Adrenal gland (tissue), 12 donors: ENCODE measurements around the gene TAPBPL. TPM values are rescaled to one million over a fixed set of nuclear protein-coding genes. Genes with fewer than 3 reads are reported as not detected.

Experiments used
- DNase-seq, 7 donors: peaks; one replicate each; pipeline ENCODE4 v3.0.0-alpha.2; 2019 to 2020
- H3K27ac ChIP-seq, 5 donors: fragments of 200-600 bp; sonication (generic) in 4 of 5; 1 replicate in 3 of 5; 2 replicates in 2 of 5; pipeline versions ENCODE4 v1.5.1 to v1.8.0; 2016 to 2020; ENCODE audit warnings: mild to moderate bottlenecking in 1 of 5
- H3K27me3 ChIP-seq: fragments of 200-600 bp; 2 replicates; pipeline ENCODE4 v1.8.0; 2021
- H3K36me3 ChIP-seq, 2 donors: fragments of 200-600 bp; replicated peaks in 1 of 2; 1 replicate in 1 of 2; 2 replicates in 1 of 2; pipeline versions ENCODE4 v1.5.1 to v1.8.0; 2018 to 2022
- H3K4me1 ChIP-seq, 2 donors: fragments of 200-600 bp; replicated peaks in 1 of 2; 1 replicate in 1 of 2; 2 replicates in 1 of 2; pipeline versions ENCODE4 v1.5.1 to v1.8.0; 2018 to 2021
- H3K4me3 ChIP-seq, 4 donors: fragments of 200-600 bp; sonication (generic) in 3 of 4; one replicate each; pipeline ENCODE4 v1.5.1; 2016 to 2018
- H3K9me3 ChIP-seq, 3 donors: fragments of 200-600 bp; sonication (generic) in 1 of 3; replicated peaks in 1 of 3; 1 replicate in 2 of 3; 2 replicates in 1 of 3; pipeline versions ENCODE4 v1.5.1 to v1.8.0; 2016 to 2021
- POLR2A ChIP-seq, 2 donors: fragments of 450-650 bp; IDR thresholded peaks; one replicate each; pipeline ENCODE4 v1.6.1; 2017; ENCODE audit warnings: antibody characterized with exemption in 2 of 2, mild to moderate bottlenecking in 2 of 2, moderate library complexity in 1 of 2
- WGBS, 4 donors: extraction: QIAGEN DNeasy Blood & Tissue Kit in 2 of 4; methylation state at CpG; one replicate each; pipeline versions ENCODE4 v1.1.5 to v1.1.7; 2013 to 2017; 5-methylcytosine and 5-hydroxymethylcytosine counted together
- intact Hi-C, 2 donors: fragments of 100-400 bp; cut with DNase I; formaldehyde crosslinking; loops; one replicate each; pipeline versions ENCODE4 v1.14.1 to v1.15.0; 2022 to 2023
- polyA plus RNA-seq, 3 donors: library from polyadenylated mRNA; stranded (reverse); fragments of 200-250 nt in 2 of 3; fragments of 350-450 nt in 1 of 3; fragmentation: Illumina TruSeq in 1 of 3; extraction: RNeasy Lipid Tissue Mini Kit (QIAGEN cat#74804) in 1 of 3; gene quantifications; one replicate each; pipeline ENCODE4 v1.2.3, GENCODE V29; 2013 to 2014
- total RNA-seq, 9 donors: library from RNA; depleted of rRNA in 4 of 9; stranded (reverse); fragments of >200 nt in 4 of 9; fragments of 120-200 nt in 1 of 9; fragmentation: NEBNext Ultra II Directional in 1 of 9; extraction: Animal tissue kit (Norgen Biotek cat#: 25700) in 1 of 9; gene quantifications; one replicate each; pipeline versions ENCODE4 v1.1.0 to v1.2.4, GENCODE V29; 2013 to 2023
- TF ChIP-seq, protein P1 (sequence below), 6 experiments: fragments of 450-650 bp in 4 of 6; fragments of 200-600 bp in 2 of 6; sonication (generic) in 1 of 6; IDR thresholded peaks; 1 replicate in 5 of 6; 2 replicates in 1 of 6; pipeline versions ENCODE4 v1.5.1 to v1.8.0; 2016 to 2021; ENCODE audit warnings: antibody characterized with exemption in 6 of 6, mild to moderate bottlenecking in 2 of 6, moderate library complexity in 1 of 6
- donor health status: healthy with polysubstance abuse.
- donor health status: Bipolar disorder and iron deficiency.
- donor health status: DM: yes; HTN: yes; CAD: no.
- donor health status: DM: no; HTN: no; CAD: no.
- donor health status: DM: no; HTN: no; CAD: no.
- donor health status: DM: yes; HTN: yes; CAD: no.

The TAPBPL gene
- total and polyA plus RNA-seq, 12 donors: 13.8 to 42.4 (median 32.0) TPM

DNA sequence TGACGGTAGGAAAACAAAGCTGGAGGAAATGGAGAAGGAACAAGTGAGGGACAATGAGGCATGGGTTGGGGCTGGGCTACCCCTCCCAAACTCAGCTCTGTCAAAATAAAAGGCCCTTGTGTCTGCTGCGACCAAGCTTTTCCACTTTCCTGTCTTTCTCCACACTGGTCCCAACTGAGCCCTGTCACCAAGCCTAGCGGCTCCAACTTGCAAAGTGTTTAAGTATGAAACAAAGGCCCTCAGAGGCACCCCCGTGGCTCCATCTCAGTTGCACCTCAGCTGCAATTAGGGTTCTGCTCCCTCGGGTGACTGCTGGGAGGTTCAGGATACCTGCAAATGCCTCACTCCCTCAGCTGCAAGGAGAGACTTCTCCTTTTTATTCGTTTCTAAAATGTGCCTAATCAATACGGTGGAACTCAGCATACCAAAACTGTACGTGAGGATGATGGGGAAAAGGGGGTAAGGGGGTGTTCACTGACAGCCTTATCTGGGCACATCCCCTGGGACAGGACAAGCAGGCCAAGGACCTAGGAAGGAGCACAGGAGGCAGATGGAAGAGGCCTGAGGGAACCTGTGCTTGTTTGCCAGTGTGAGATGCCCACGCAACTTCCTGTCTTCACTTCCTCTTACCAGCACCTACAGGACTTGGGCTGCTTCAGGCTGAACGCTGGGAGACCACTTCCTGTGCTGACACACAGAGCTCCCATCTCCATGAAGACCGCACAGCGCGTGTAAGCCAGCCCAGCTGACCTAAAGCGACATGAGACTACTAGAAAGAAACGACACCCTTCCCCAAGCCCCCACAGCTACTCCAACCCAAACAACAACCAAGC is 9.8 kb downstream of the TAPBPL start:
- intact Hi-C loops: loop anchor here (5.0 to 10.0 kb wide), 3 partner anchors 34 to 137 kb away; no protein-coding TSS in a partner anchor
- TF ChIP-seq POLR2A (IDR thresholded peaks at IDR 0.05): no peak
- H3K4me1 ChIP-seq: no peaks in the 10 kb centered on the region
- H3K36me3 ChIP-seq: peaks cover 0 to 94% of the 10 kb centered on the region in 2 donors
- H3K4me3 ChIP-seq: no peak overlapping the region
- no peaks in the 10 kb centered on the region for H3K9me3 ChIP-seq
- DNase-seq: peak in 6 of 7 donors; percentile 40 to 79 (median 62)
- peak overlapping the region in 2 of 5 donors; percentile 45 to 57 for H3K27ac ChIP-seq
- 71 to 82% (median 72%) methylated on average over 15 of the region's 15 CpGs for WGBS, 4 donors
- no peaks in the 10 kb centered on the region for H3K27me3 ChIP-seq

DNA sequence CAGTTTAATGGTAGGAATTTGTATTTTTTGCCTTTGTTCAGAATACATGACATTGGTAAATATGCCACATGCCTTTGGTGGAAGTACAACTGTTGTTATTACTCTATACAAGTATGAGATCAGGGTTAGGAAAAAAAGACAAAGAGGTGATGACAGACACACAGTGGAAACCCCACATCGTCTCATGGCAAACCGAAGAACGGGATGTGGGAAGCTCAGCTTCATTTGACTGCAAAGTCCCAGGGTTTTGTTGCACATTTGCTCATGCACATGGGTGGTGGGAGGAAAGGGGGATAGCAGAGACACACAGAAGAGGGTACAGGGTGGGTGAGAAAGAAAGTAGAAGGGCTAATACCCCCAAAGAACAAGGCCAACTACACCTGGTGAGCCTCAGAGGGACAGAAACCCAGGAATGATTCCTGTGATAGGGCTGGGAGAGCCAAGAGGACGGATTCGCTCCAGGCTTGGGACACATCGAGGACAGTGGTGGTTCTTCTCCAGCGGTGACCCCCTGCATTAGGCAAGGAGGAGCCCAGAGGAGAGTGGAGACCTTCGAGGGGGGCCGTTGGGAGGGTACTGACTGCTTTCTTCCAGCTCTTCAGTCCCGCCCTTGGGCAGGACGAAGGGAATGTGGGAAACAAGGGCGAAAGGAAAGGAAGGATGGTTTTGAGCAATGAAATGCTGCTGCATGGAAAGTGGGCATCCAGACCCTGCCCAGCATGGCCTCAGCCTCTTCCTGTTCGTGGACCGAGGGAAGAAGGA is 10.6 kb downstream of the TAPBPL start:
- no peak for TF ChIP-seq POLR2A (IDR thresholded peaks at IDR 0.05)
- TF ChIP-seq, protein P1, sequence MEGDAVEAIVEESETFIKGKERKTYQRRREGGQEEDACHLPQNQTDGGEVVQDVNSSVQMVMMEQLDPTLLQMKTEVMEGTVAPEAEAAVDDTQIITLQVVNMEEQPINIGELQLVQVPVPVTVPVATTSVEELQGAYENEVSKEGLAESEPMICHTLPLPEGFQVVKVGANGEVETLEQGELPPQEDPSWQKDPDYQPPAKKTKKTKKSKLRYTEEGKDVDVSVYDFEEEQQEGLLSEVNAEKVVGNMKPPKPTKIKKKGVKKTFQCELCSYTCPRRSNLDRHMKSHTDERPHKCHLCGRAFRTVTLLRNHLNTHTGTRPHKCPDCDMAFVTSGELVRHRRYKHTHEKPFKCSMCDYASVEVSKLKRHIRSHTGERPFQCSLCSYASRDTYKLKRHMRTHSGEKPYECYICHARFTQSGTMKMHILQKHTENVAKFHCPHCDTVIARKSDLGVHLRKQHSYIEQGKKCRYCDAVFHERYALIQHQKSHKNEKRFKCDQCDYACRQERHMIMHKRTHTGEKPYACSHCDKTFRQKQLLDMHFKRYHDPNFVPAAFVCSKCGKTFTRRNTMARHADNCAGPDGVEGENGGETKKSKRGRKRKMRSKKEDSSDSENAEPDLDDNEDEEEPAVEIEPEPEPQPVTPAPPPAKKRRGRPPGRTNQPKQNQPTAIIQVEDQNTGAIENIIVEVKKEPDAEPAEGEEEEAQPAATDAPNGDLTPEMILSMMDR (IDR thresholded peaks at IDR 0.05): no peak
- Histone ChIP-seq H3K27ac (peak overlapping the region in 2 of 5 donors; percentile 45 to 57), H3K4me1 (no peaks in the 10 kb centered on the region), H3K36me3 (peaks cover 0 to 87% of the 10 kb centered on the region in 2 donors), H3K27me3 (no peaks in the 10 kb centered on the region), H3K9me3 (no peaks in the 10 kb centered on the region), H3K4me3 (no peak overlapping the region)
- no peak for DNase-seq
- intact Hi-C loops: loop anchor here (5.0 to 10.0 kb wide), 3 partner anchors 35 to 138 kb away; no protein-coding TSS in a partner anchor
- 88 to 89% (median 88%) methylated on average over 14 of the region's 14 CpGs for WGBS, 4 donors

DNA sequence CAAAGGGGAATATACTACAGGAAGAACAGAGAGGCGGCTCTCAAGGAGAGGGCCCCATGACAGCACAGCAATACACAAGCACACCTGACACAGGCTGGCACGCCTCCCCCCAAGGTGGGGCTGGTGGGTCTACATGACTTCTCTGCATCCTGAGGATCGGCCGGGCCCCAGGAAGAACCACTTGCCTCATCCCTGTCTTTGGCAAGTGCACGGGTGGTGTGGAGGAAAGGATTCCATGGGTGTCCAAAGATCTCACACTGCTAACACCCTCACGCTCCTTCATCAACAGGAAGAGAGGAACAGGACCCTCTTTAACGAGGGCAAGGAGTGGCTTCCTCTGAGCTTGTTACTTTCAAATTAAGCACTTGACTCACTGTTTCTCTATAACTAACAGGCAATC is 11.4 kb downstream of the TAPBPL start:
- peaks cover under 1 to 4% of the 10 kb centered on the region in 2 donors for H3K4me1 ChIP-seq
- 67 to 78% (median 72%) methylated on average over 6 to 7 of the region's 7 CpGs for WGBS, 4 donors
- no peaks in the 10 kb centered on the region for H3K27me3 ChIP-seq
- intact Hi-C loops: loop anchor here (5.0 to 10.0 kb wide), 3 partner anchors 36 to 138 kb away; no protein-coding TSS in a partner anchor
- TF ChIP-seq, protein P1 (IDR thresholded peaks at IDR 0.05): no peak
- TF ChIP-seq POLR2A (IDR thresholded peaks at IDR 0.05): no peak
- peak overlapping the region in 1 of 5 donors; percentile 57 for H3K27ac ChIP-seq
- no peaks in the 10 kb centered on the region for H3K9me3 ChIP-seq
- no peak for DNase-seq
- peaks cover 0 to 79% of the 10 kb centered on the region in 2 donors for H3K36me3 ChIP-seq
- H3K4me3 ChIP-seq: no peak overlapping the region

DNA sequence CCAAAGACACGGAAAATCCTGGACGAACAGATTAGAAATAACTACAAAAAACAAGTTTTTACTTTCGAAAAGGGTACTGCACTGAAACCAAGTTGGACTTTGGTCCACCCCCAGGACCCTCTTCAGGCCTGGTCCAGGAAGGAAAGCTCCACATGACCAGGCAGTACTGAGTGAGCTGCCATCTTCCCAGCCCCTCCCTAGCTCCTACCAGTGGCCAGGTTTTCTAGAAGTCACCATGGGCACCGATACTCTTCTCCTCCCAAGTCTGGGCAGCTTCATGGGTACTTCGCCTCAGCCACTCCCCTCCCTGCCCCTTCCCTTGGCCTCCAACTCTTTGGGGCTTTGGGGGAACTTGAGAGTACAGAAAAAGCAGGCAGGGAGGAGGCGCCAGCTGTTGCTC is 12.0 kb downstream of the TAPBPL start:
- TF ChIP-seq, protein P1 (IDR thresholded peaks at IDR 0.05): no peak
- TF ChIP-seq POLR2A (IDR thresholded peaks at IDR 0.05): no peak
- H3K36me3 ChIP-seq: peaks cover 0 to 73% of the 10 kb centered on the region in 2 donors
- no peak overlapping the region for H3K4me3 ChIP-seq
- no peak overlapping the region for H3K27ac ChIP-seq
- DNase-seq: no peak
- WGBS, 4 donors: 81 to 91% (median 88%) methylated on average over 6 of the region's 6 CpGs
- H3K4me1 ChIP-seq: peaks cover 7 to 10% of the 10 kb centered on the region in 2 donors
- H3K9me3 ChIP-seq: no peaks in the 10 kb centered on the region
- H3K27me3 ChIP-seq: no peaks in the 10 kb centered on the region
- intact Hi-C loops: loop anchor here (5.0 to 10.0 kb wide), 3 partner anchors 37 to 139 kb away; no protein-coding TSS in a partner anchor
